Ishikawa (cell line): ENCODE data around the gene UBTD2.

Experiments
- CEBPB ChIP-seq: IDR thresholded peaks from 2 replicates; pipeline ENCODE4 v1.6.1; 2012
- CREB1 ChIP-seq: IDR thresholded peaks from 2 replicates; pipeline ENCODE4 v1.6.1; 2012; ENCODE audit warnings: low read depth
- EGR1 ChIP-seq: IDR thresholded peaks from 2 replicates; pipeline ENCODE4 v1.6.1; 2012
- EP300 ChIP-seq: IDR thresholded peaks from 2 replicates; pipeline ENCODE4 v1.6.1; 2012; ENCODE audit warnings: borderline replicate concordance
- FOXM1 ChIP-seq: IDR thresholded peaks from 2 replicates; pipeline ENCODE4 v1.6.1; 2012; ENCODE audit warnings: low read depth, borderline replicate concordance
- MAX ChIP-seq: IDR thresholded peaks from 2 replicates; pipeline ENCODE4 v1.6.1; 2012
- NFIC ChIP-seq: IDR thresholded peaks from 2 replicates; pipeline ENCODE4 v1.6.1; 2012
- RAD21 ChIP-seq: IDR thresholded peaks from 2 replicates; pipeline ENCODE4 v1.6.1; 2012; ENCODE audit warnings: low read depth
- REST ChIP-seq: IDR thresholded peaks from 2 replicates; pipeline ENCODE4 v1.6.1; 2012; ENCODE audit warnings: low read depth, mild to moderate bottlenecking
- TAF1 ChIP-seq: IDR thresholded peaks from 2 replicates; pipeline ENCODE4 v1.6.1; 2012; ENCODE audit warnings: low read depth, mild to moderate bottlenecking
- TCF12 ChIP-seq: IDR thresholded peaks from 2 replicates; pipeline ENCODE4 v1.6.1; 2012; ENCODE audit warnings: low read depth
- TEAD4 ChIP-seq: IDR thresholded peaks from 2 replicates; pipeline ENCODE4 v1.6.1; 2012
- USF1 ChIP-seq: IDR thresholded peaks from 2 replicates; pipeline ENCODE4 v1.6.1; 2012
- YY1 ChIP-seq: IDR thresholded peaks from 2 replicates; pipeline ENCODE4 v1.6.1; 2012; ENCODE audit warnings: low read depth
- ZBTB7A ChIP-seq: IDR thresholded peaks from 2 replicates; pipeline ENCODE4 v1.6.1; 2012; ENCODE audit warnings: low read depth

Gene UBTD2

GRCh38 chr5:172173564-172174153 is 109.9 kb downstream of the UBTD2 start:
- TF ChIP-seq USF1 (no peak), YY1 (no peak), RAD21 (no peak), TEAD4 (no peak)

- no peak for TF ChIP-seq RAD21
- TF ChIP-seq REST, result no peak
- no peak for TF ChIP-seq EGR1
- TF ChIP-seq TEAD4, result no peak
- TF ChIP-seq MAX, result no peak
- no peak for TF ChIP-seq USF1
- no peak for TF ChIP-seq YY1
- TF ChIP-seq FOXM1, result no peak
- TF ChIP-seq EP300, result no peak
- TF ChIP-seq NFIC, result no peak
- TF ChIP-seq TCF12, result no peak
- no peak for TF ChIP-seq CEBPB
- no peak for TF ChIP-seq TAF1
- TF ChIP-seq CREB1, result no peak
- no peak for TF ChIP-seq ZBTB7A
Observed at GRCh38 chr5:172172912-172173563, 110.5 kb downstream of the UBTD2 start.

GRCh38 chr5:172171118-172171517 is 112.4 kb downstream of the UBTD2 start:
- no peak for TF ChIP-seq REST
- no peak for TF ChIP-seq MAX
- TF ChIP-seq CREB1, result no peak
- TF ChIP-seq ZBTB7A, result no peak
- no peak for TF ChIP-seq FOXM1
- TF ChIP-seq NFIC, result no peak
- no peak for TF ChIP-seq RAD21
- no peak for TF ChIP-seq TCF12
- no peak for TF ChIP-seq TEAD4
- TF ChIP-seq CEBPB, result no peak
- no peak for TF ChIP-seq YY1
- no peak for TF ChIP-seq EP300
- TF ChIP-seq EGR1, result no peak
- no peak for TF ChIP-seq TAF1

- TF ChIP-seq TCF12 (no peak), YY1 (no peak), REST (no peak), CEBPB (no peak), USF1 (no peak), RAD21 (no peak), EGR1 (no peak), EP300 (no peak)
Observed at GRCh38 chr5:172170251-172170701, 113.3 kb downstream of the UBTD2 start.
